ENCODE data around the gene OR52J3.

DNA sequence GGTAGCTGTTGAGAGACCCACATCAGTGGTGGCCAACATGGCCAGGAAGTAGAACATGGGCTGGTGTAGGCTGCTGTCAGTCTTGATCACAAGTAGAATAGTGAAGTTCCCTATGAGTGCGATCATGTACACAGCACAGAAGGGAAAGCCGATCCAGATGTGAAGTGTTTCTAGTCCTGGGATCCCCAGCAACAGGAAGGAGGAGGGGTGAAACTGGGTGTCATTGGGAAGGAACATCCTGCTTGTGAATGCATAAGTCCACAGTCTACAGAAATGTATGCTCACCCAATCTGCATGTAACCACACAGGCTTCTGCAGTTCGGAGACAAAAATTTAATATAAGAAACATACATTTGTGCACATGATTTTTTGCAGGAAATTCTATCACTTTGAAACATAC lies 13.1 kb downstream of the OR52J3 start, which contains the start of gene OR52E2:
- TF ChIP-seq, protein P1, sequence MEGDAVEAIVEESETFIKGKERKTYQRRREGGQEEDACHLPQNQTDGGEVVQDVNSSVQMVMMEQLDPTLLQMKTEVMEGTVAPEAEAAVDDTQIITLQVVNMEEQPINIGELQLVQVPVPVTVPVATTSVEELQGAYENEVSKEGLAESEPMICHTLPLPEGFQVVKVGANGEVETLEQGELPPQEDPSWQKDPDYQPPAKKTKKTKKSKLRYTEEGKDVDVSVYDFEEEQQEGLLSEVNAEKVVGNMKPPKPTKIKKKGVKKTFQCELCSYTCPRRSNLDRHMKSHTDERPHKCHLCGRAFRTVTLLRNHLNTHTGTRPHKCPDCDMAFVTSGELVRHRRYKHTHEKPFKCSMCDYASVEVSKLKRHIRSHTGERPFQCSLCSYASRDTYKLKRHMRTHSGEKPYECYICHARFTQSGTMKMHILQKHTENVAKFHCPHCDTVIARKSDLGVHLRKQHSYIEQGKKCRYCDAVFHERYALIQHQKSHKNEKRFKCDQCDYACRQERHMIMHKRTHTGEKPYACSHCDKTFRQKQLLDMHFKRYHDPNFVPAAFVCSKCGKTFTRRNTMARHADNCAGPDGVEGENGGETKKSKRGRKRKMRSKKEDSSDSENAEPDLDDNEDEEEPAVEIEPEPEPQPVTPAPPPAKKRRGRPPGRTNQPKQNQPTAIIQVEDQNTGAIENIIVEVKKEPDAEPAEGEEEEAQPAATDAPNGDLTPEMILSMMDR (conservative IDR thresholded peaks at IDR 0.05; ENCODE audit: low read depth, low read length) = no peak
- no peak for TF ChIP-seq EZH2phosphoT487 (IDR thresholded peaks at IDR 0.05; ENCODE audit: borderline replicate concordance, low read length)
